ENCODE data around the gene GRM5. TPM values are rescaled to one million over a fixed set of nuclear protein-coding genes. Genes with fewer than 3 reads are reported as not detected.

The GRM5 gene
- total RNA-seq, 4 donors from 2014 or later = 0.09 TPM; not detected in 3

- DNase-seq = no peak
- Histone ChIP-seq H3K4me1 (no peaks in the 10 kb centered on the region), H3K27me3 (no peaks in the 10 kb centered on the region), H3K9me3 (no peaks in the 10 kb centered on the region), H3K27ac (no peak overlapping the region), H3K4me3 (no peak overlapping the region), H3K36me3 (no peaks in the 10 kb centered on the region)
- intact Hi-C loops (cut with DNase I) = no loop called here
- WGBS, 2 donors = 79 to 88% methylated on average over 3 of the region's 3 CpGs
- TF ChIP-seq, protein P1, sequence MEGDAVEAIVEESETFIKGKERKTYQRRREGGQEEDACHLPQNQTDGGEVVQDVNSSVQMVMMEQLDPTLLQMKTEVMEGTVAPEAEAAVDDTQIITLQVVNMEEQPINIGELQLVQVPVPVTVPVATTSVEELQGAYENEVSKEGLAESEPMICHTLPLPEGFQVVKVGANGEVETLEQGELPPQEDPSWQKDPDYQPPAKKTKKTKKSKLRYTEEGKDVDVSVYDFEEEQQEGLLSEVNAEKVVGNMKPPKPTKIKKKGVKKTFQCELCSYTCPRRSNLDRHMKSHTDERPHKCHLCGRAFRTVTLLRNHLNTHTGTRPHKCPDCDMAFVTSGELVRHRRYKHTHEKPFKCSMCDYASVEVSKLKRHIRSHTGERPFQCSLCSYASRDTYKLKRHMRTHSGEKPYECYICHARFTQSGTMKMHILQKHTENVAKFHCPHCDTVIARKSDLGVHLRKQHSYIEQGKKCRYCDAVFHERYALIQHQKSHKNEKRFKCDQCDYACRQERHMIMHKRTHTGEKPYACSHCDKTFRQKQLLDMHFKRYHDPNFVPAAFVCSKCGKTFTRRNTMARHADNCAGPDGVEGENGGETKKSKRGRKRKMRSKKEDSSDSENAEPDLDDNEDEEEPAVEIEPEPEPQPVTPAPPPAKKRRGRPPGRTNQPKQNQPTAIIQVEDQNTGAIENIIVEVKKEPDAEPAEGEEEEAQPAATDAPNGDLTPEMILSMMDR (IDR thresholded peaks at IDR 0.05) = no peak
- no peak for TF ChIP-seq POLR2A (IDR thresholded peaks at IDR 0.05)
Measured at GRCh38 chr11:88656283-88656682, 409.5 kb downstream of the GRM5 start.

- Histone ChIP-seq H3K9me3 (no peaks in the 10 kb centered on the region), H3K4me3 (no peak overlapping the region), H3K4me1 (no peaks in the 10 kb centered on the region), H3K36me3 (no peaks in the 10 kb centered on the region), H3K27ac (no peak overlapping the region), H3K27me3 (no peaks in the 10 kb centered on the region)
- TF ChIP-seq, protein P1 (IDR thresholded peaks at IDR 0.05) = no peak
- no peak for TF ChIP-seq POLR2A (IDR thresholded peaks at IDR 0.05)
- intact Hi-C loops (cut with DNase I) = no loop called here
- no peak for DNase-seq
Measured at GRCh38 chr11:88655656-88656055, 410.1 kb downstream of the GRM5 start.

DNA sequence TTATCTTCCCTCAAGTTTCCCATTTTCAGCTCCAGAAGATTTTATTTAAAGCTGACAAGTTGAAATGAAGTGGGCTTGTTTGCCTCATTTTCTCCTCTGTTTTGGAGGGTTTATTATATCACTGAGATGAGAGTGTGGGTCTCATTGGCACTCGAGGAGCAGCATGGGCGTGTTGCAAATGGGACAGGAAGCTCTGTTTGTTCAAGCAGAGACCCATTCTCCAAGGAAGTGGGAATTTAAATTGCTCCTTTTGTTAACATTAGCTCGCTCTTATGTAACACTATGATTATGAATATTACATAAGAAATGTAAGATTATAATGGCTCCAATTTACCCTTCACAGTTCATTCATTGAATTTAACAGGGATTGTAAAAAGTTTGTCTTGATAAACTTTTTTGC is 410.6 kb downstream of the GRM5 start:
- DNase-seq = no peak
- TF ChIP-seq POLR2A (IDR thresholded peaks at IDR 0.05) = no peak
- TF ChIP-seq, protein P1 (IDR thresholded peaks at IDR 0.05) = no peak
- Histone ChIP-seq H3K4me1 (no peaks in the 10 kb centered on the region), H3K9me3 (no peaks in the 10 kb centered on the region), H3K27ac (no peak overlapping the region), H3K36me3 (no peaks in the 10 kb centered on the region), H3K4me3 (no peak overlapping the region), H3K27me3 (no peaks in the 10 kb centered on the region)
- WGBS, 2 donors = 29 to 54% methylated on average over 3 of the region's 3 CpGs
- intact Hi-C loops (cut with DNase I) = no loop called here

- H3K4me1 ChIP-seq = no peaks in the 10 kb centered on the region
- no peak overlapping the region for H3K27ac ChIP-seq
- WGBS, 2 donors = 66 to 74% methylated on average over 2 of the region's 2 CpGs
- no peaks in the 10 kb centered on the region for H3K36me3 ChIP-seq
- intact Hi-C loops (cut with DNase I) = no loop called here
- no peak overlapping the region for H3K4me3 ChIP-seq
- H3K27me3 ChIP-seq = no peaks in the 10 kb centered on the region
- no peaks in the 10 kb centered on the region for H3K9me3 ChIP-seq
- no peak for TF ChIP-seq POLR2A (IDR thresholded peaks at IDR 0.05)
- TF ChIP-seq, protein P1 (IDR thresholded peaks at IDR 0.05) = no peak
- DNase-seq = no peak
Measured at GRCh38 chr11:88651556-88651955, 414.2 kb downstream of the GRM5 start.

DNA sequence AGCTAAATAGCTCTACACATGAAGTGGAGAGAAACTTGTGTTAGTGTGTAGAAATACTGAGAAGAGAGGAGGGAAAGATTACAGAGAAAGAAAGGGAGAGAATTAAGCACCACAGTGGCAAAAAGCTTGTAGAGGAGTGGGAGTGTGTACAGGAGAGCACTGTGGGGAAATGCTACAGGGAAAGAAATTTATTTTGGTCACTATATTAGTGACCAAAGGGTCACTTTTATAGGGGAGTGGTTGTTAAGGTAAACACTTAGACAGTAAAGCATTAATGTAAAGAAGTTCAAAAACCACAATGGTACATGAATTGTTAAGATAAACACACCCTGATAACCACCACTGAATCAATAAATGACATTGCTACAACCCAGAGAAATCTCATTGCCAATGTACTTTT is 421.1 kb downstream of the GRM5 start:
- no peaks in the 10 kb centered on the region for H3K27me3 ChIP-seq

More for the DNA sequence above, 421.1 kb downstream of the GRM5 start:
- Histone ChIP-seq H3K36me3 (no peaks in the 10 kb centered on the region), H3K4me1 (no peaks in the 10 kb centered on the region), H3K27ac (no peak overlapping the region), H3K4me3 (no peak overlapping the region), H3K9me3 (no peaks in the 10 kb centered on the region)
- DNase-seq = no peak
- TF ChIP-seq, protein P1 (IDR thresholded peaks at IDR 0.05) = no peak
- TF ChIP-seq POLR2A (IDR thresholded peaks at IDR 0.05) = no peak
- intact Hi-C loops (cut with DNase I) = no loop called here

Measured in esophagus squamous epithelium (tissue), 5 donors.